IMR-90 (cell line): ENCODE measurements around the gene SGCA. TPM values are rescaled to one million over a fixed set of nuclear protein-coding genes. Genes with fewer than 3 reads are reported as not detected.

Experiments
- ATAC-seq: fragments of 200-7000 bp; cut with Tn5 transposase; 2 replicates; pipeline ENCODE4 v1.9.1; 2020; ENCODE audit warnings: low read depth, mild to moderate bottlenecking, moderate library complexity
- BruUV-seq: library from RNA; stranded (reverse); fragments of 400-500 nt; replicated peaks from 2 replicates; lab custom pipeline; 2021; lab: Mats Ljungman, UMichigan
- CTCF ChIA-PET: fragments of 300-600 bp; formaldehyde crosslinking; extraction: SDS; loops from one replicate; lab custom pipeline; 2021; ENCODE audit warnings: antibody characterized with exemption; lab: Yijun Ruan, JAX
- POLR2A ChIA-PET: fragments of 300-600 bp; sonication (Branson Sonifier 250); formaldehyde crosslinking; loops from one replicate; lab custom pipeline; 2022; ENCODE audit warnings: antibody characterized with exemption; ENCODE audit not compliant: unreplicated experiment; lab: Charles Lee
- DNase-seq: peaks from one replicate; pipeline ENCODE4 v3.0.0; 2013
- H2AFZ ChIP-seq: replicated peaks from 2 replicates; pipeline ENCODE3; 2013; ENCODE audit warnings: low read length, mild to moderate bottlenecking; ENCODE audit not compliant: poor library complexity
- H2AK5ac ChIP-seq: 2 replicates; pipeline ENCODE4 v1.6.1; 2013; ENCODE audit warnings: low read depth, low read length, inconsistent platforms
- H2AK9ac ChIP-seq: replicated peaks from 2 replicates; pipeline ENCODE3; 2013; ENCODE audit warnings: mild to moderate bottlenecking, low read depth, low read length, moderate library complexity; ENCODE audit not compliant: poor library complexity
- H2BK120ac ChIP-seq: 2 replicates; pipeline ENCODE4 v1.6.1; 2013; ENCODE audit warnings: low read depth, low read length, inconsistent platforms
- H2BK15ac ChIP-seq: 3 replicates; pipeline ENCODE4 v1.6.1; 2013; ENCODE audit warnings: low read depth, low read length, inconsistent platforms
- H2BK20ac ChIP-seq: 2 replicates; pipeline ENCODE4 v1.6.1; 2013; ENCODE audit warnings: low read depth, mild to moderate bottlenecking, inconsistent platforms, low read length, moderate library complexity
- H2BK5ac ChIP-seq: 2 replicates; pipeline ENCODE4 v1.6.1; 2013; ENCODE audit warnings: mild to moderate bottlenecking, low read depth, low read length, inconsistent platforms; ENCODE audit not compliant: poor library complexity, severe bottlenecking
- H3K14ac ChIP-seq: replicated peaks from 2 replicates; pipeline ENCODE4 v1.6.1; 2013; ENCODE audit warnings: low read depth, low read length, inconsistent platforms
- H3K18ac ChIP-seq: 2 replicates; pipeline ENCODE4 v1.6.1; 2013; ENCODE audit warnings: low read depth, low read length, control low read depth
- H3K23ac ChIP-seq: 2 replicates; pipeline ENCODE4 v1.6.1; 2013; ENCODE audit warnings: low read depth, low read length, inconsistent platforms
- H3K27ac ChIP-seq: 2 replicates; pipeline ENCODE4 v1.5.1; 2013; ENCODE audit warnings: mild to moderate bottlenecking, control low read depth, low read length; ENCODE audit not compliant: insufficient read depth
- H3K27me3 ChIP-seq: 2 replicates; pipeline ENCODE4 v1.6.1; 2013; ENCODE audit warnings: low read length; ENCODE audit not compliant: control insufficient read depth, insufficient read depth
- H3K36me3 ChIP-seq: 2 replicates; pipeline ENCODE4 v1.6.1; 2013; ENCODE audit warnings: low read length, mixed read lengths; ENCODE audit not compliant: control insufficient read depth, insufficient read depth
- H3K4ac ChIP-seq: 2 replicates; pipeline ENCODE4 v1.6.1; 2013; ENCODE audit warnings: low read depth, low read length, inconsistent platforms
- H3K4me1 ChIP-seq: 2 replicates; pipeline ENCODE4 v1.6.1; 2013; ENCODE audit warnings: low read length, mixed read lengths; ENCODE audit not compliant: control insufficient read depth, insufficient read depth
- H3K4me2 ChIP-seq: 2 replicates; pipeline ENCODE4 v1.6.1; 2013; ENCODE audit warnings: low read depth, mild to moderate bottlenecking, control low read depth, low read length, moderate library complexity
- H3K4me3 ChIP-seq: 2 replicates; pipeline ENCODE4 v1.5.1; 2013; ENCODE audit warnings: low read depth, mild to moderate bottlenecking, control low read depth, low read length, moderate library complexity; ENCODE audit not compliant: insufficient read depth
- H3K56ac ChIP-seq: 2 replicates; pipeline ENCODE4 v1.6.1; 2013; ENCODE audit warnings: low read length, inconsistent platforms; ENCODE audit not compliant: insufficient read depth; ENCODE audit errors: extremely low read depth
- H3K79me1 ChIP-seq, 2 experiments: 2 replicates each; pipeline ENCODE4 v1.6.1; 2013; ENCODE audit warnings: low read length in 2 of 2, inconsistent platforms in 1 of 2, low read depth in 1 of 2
- H3K9ac ChIP-seq: 2 replicates; pipeline ENCODE4 v1.6.1; 2013; ENCODE audit warnings: low read depth, low read length, control low read depth
- H3K9me1 ChIP-seq: 2 replicates; pipeline ENCODE4 v1.6.1; 2013; ENCODE audit warnings: low read length, inconsistent platforms; ENCODE audit not compliant: insufficient read depth
- H3K9me3 ChIP-seq: 2 replicates; pipeline ENCODE4 v1.6.1; 2013; ENCODE audit warnings: low read length; ENCODE audit not compliant: control insufficient read depth, insufficient read depth
- H4K20me1 ChIP-seq: 2 replicates; pipeline ENCODE4 v1.6.1; 2013; ENCODE audit warnings: low read length, inconsistent platforms; ENCODE audit not compliant: insufficient read depth
- H4K5ac ChIP-seq: 2 replicates; pipeline ENCODE4 v1.6.1; 2013; ENCODE audit warnings: mild to moderate bottlenecking, low read depth, low read length, control low read depth
- H4K8ac ChIP-seq, 2 experiments: 2 replicates each; pipeline ENCODE4 v1.6.1; 2013; ENCODE audit warnings: low read depth in 2 of 2, low read length in 2 of 2, control low read depth in 1 of 2, inconsistent platforms in 1 of 2
- H4K91ac ChIP-seq: 2 replicates; pipeline ENCODE4 v1.6.1; 2013; ENCODE audit warnings: low read depth, low read length, inconsistent platforms; ENCODE audit not compliant: insufficient read depth
- BHLHE40 ChIP-seq: fragments of 150-350 bp; IDR thresholded peaks from 2 replicates; pipeline ENCODE4 v1.6.1; 2016; ENCODE audit warnings: mild to moderate bottlenecking, low read depth, low read length
- CEBPB ChIP-seq: IDR thresholded peaks from 2 replicates; pipeline ENCODE4 v1.6.1; 2012; ENCODE audit warnings: low read depth, low read length, improper control_type of control experiment
- CHD1 ChIP-seq: IDR thresholded peaks from 2 replicates; pipeline ENCODE4 v1.6.1; 2012; ENCODE audit warnings: low read depth, low read length, improper control_type of control experiment
- CTCF ChIP-seq: conservative IDR thresholded peaks from 2 replicates; pipeline ENCODE4 v1.5.1; 2012; ENCODE audit warnings: mild to moderate bottlenecking, low read depth, low read length, improper control_type of control experiment
- ELK1 ChIP-seq: fragments of 150-350 bp; IDR thresholded peaks from 2 replicates; pipeline ENCODE4 v1.6.1; 2016; ENCODE audit warnings: low read depth, mild to moderate bottlenecking, low read length, moderate library complexity, borderline replicate concordance
- FOS ChIP-seq: fragments of 150-350 bp; IDR thresholded peaks from 2 replicates; pipeline ENCODE4 v1.6.1; 2016; ENCODE audit warnings: low read depth, low read length
- MAFK ChIP-seq: IDR thresholded peaks from 2 replicates; pipeline ENCODE4 v1.6.1; 2012; ENCODE audit warnings: low read depth, low read length, improper control_type of control experiment
- MAZ ChIP-seq: IDR thresholded peaks from 2 replicates; pipeline ENCODE4 v1.6.1; 2012; ENCODE audit warnings: low read depth, mild to moderate bottlenecking, low read length, improper control_type of control experiment, moderate library complexity, borderline replicate concordance
- MXI1 ChIP-seq: IDR thresholded peaks from 2 replicates; pipeline ENCODE4 v1.6.1; 2012; ENCODE audit warnings: low read depth, mild to moderate bottlenecking, low read length, moderate library complexity, borderline replicate concordance
- NFE2L2 ChIP-seq: fragments of 150-350 bp; IDR thresholded peaks from 2 replicates; pipeline ENCODE4 v1.6.1; 2016; ENCODE audit warnings: low read depth, mild to moderate bottlenecking, low read length
- POLR2A ChIP-seq: IDR thresholded peaks from 2 replicates; pipeline ENCODE4 v1.6.1; 2012; ENCODE audit warnings: mild to moderate bottlenecking, low read depth, low read length
- RAD21 ChIP-seq: IDR thresholded peaks from 2 replicates; pipeline ENCODE4 v1.6.1; 2012; ENCODE audit warnings: low read length, improper control_type of control experiment
- RFX5 ChIP-seq: IDR thresholded peaks from 2 replicates; pipeline ENCODE4 v1.8.0; 2012; ENCODE audit warnings: low read depth, mild to moderate bottlenecking, low read length, moderate library complexity
- SMC3 ChIP-seq: fragments of 150-350 bp; IDR thresholded peaks from 2 replicates; pipeline ENCODE4 v1.6.1; 2016; ENCODE audit warnings: low read depth, mild to moderate bottlenecking, antibody characterized with exemption, low read length, moderate library complexity
- USF2 ChIP-seq: fragments of 150-350 bp; IDR thresholded peaks from 2 replicates; pipeline ENCODE4 v1.6.1; 2017; ENCODE audit warnings: mild to moderate bottlenecking, antibody characterized with exemption, low read length, low read depth
- WGBS, 2 experiments: methylation state at CpG; one replicate each; pipeline versions ENCODE4 v1.1.5 to v1.1.7; 2013; ENCODE audit warnings: missing lambda C conversion rate in 2 of 2; ENCODE audit not compliant: insufficient read length in 1 of 2; ENCODE audit errors: extremely low coverage in 2 of 2; 5-methylcytosine and 5-hydroxymethylcytosine counted together
- dilution Hi-C: fragments of 300-500 bp; cut with HindIII; formaldehyde crosslinking; loops from one replicate; pipeline ENCODE4 v1.14.3; 2018; ENCODE audit warnings: low sequenced_read_pairs; ENCODE audit not compliant: unreplicated experiment
- in situ Hi-C: fragments of 300-500 bp; cut with MboI; formaldehyde crosslinking; loops from 3 replicates; pipeline ENCODE4 v1.14.3; 2019; ENCODE audit warnings: low sequenced_read_pairs, inconsistent platforms, mixed read lengths
- intact Hi-C: fragments of 100-400 bp; cut with micrococcal nuclease; formaldehyde crosslinking; loops from 2 replicates; pipeline ENCODE4 v1.10.0; 2022
- polyA plus RNA-seq, 3 experiments: library from polyadenylated mRNA; depleted of rRNA; stranded (reverse); fragments of >200 nt; gene quantifications; 2 replicates each; pipeline ENCODE4 v1.2.3, GENCODE V29; 2012; ENCODE audit warnings: low replicate concordance in 1 of 3
- total RNA-seq: library from RNA; depleted of rRNA; stranded (reverse); fragments of >200 nt; gene quantifications from 2 replicates; pipeline ENCODE4 v1.2.3, GENCODE V29; 2012

SGCA gene
- total and polyA plus RNA-seq, 2 of the 4 experiments (the other 2 are of a cell fraction): 0.19 TPM; not detected in 1

DNA sequence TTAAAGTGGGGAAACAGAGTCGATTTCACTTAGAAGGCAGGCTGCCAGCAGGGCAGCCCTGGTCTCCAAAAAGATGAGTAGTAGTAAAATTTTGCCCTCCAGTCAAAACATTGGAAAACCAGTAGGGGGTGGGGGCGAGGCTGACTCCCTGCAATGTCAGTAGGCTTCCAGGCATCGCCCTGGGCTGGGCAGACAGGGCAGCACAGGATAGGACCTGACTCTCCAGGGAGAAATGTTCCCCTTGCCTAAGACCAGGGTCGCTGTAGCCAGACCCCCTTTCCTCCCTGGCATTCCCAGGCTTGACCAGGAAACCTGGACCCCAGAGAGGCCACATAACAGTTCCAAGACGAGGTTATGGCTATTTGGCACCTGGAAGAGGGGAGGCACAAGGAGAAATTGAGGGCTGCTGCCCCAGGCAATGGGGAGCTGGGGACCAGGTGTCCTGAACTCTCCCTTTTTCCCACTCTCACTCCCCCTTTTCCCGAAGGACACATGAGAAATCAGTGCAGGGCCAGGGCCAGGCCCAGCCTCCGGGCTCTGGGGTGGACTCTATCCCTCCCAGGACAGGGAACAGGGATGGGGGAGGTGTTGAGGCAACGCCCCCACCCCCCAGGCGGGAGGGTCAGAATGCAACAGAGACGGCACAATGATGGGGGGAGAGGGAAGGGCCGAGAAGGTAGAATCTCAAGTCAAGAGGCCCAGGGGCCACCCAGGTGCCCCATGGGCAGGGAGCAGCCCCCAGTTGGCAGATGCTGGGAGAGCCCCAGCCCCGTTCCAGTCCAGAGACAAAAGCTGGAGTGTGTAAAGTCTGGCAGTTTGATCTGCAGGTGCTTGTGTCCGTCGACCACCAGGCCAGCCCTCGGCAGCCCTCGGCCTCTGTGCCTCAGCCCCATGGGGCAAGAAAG is 31.3 kb upstream of the SGCA start:
- Histone ChIP-seq H4K91ac (no peak overlapping the region), H3K9me1 (peaks cover 6% of the 10 kb centered on the region), H3K79me1 (peaks cover 28 to 58% of the 10 kb centered on the region in 2 experiments), H3K4me1 (peaks cover 18% of the 10 kb centered on the region), H3K36me3 (peaks cover 51% of the 10 kb centered on the region), H2BK15ac (peak overlapping the region; percentile 17; the same call in 1 of the 3 replicates), H2BK5ac (no peak overlapping the region), H3K4ac (no peak overlapping the region), H3K56ac (peak overlapping the region; percentile 20; the same call in 1 of the 2 replicates), H3K23ac (no peak overlapping the region), H3K9me3 (no peaks in the 10 kb centered on the region), H2BK20ac (no peak overlapping the region), H3K18ac (no peak overlapping the region), H2AK5ac (peak overlapping the region; percentile 45; the same call in 1 of the 2 replicates), H4K8ac (no peak overlapping the region), H3K27me3 (no peaks in the 10 kb centered on the region), H4K5ac (no peak overlapping the region), H2BK120ac (no peak overlapping the region), H2AK9ac (peak overlapping the region; percentile 86), H3K14ac (no peak overlapping the region), H3K4me3 (no peak overlapping the region), H3K27ac (no peak overlapping the region), H4K20me1 (peaks cover 39% of the 10 kb centered on the region), H3K4me2 (no peak overlapping the region), H2AFZ (no peak overlapping the region), H3K9ac (no peak overlapping the region)
- in situ Hi-C loops: no loop called here
- TSS peak; percentile 93 for BruUV-seq
- ATAC-seq (no peak), DNase-seq (no peak)
- no CpG with 5 or more reads among the region's 16 CpGs for WGBS, 2 experiments
- CTCF ChIA-PET: no interaction called here
- dilution Hi-C loops: no loop called here
- POLR2A ChIA-PET: no interaction called here
- intact Hi-C loops: no loop called here
- TF ChIP-seq MAZ (no peak), RFX5 (no peak), ELK1 (no peak), USF2 (no peak), CTCF (no peak), RAD21 (no peak), CHD1 (no peak), MAFK (no peak), MXI1 (no peak), FOS (no peak), SMC3 (no peak), POLR2A (no peak), NFE2L2 (no peak), BHLHE40 (no peak), CEBPB (no peak)
